ENCODE measurements around the gene VARS1.

Gene VARS1

GRCh38 chr6:31769684-31770371 is 25.7 kb downstream of the VARS1 start:
- peak; percentile 84 for DNase-seq

- no peak for DNase-seq
These were observed 26.9 kb downstream of the VARS1 start for GRCh38 chr6:31768363-31769257.

- DNase-seq: no peak
These were observed 28.4 kb downstream of the VARS1 start for GRCh38 chr6:31767096-31767645.

- no peak for DNase-seq
These were observed 29.4 kb downstream of the VARS1 start for GRCh38 chr6:31765910-31766794.

- DNase-seq: no peak
These were observed 30.0 kb downstream of the VARS1 start for GRCh38 chr6:31765559-31765909.

GRCh38 chr6:31764198-31764597 is 31.4 kb downstream of the VARS1 start:
- no peak for DNase-seq

- no peak for DNase-seq
These were observed 32.0 kb downstream of the VARS1 start for GRCh38 chr6:31763619-31763940.

GRCh38 chr6:31762878-31763618 is 32.5 kb downstream of the VARS1 start:
- no peak for DNase-seq

GRCh38 chr6:31762356-31762755 is 33.2 kb downstream of the VARS1 start, which contains the start of gene SAPCD1:
Gene SAPCD1 (plus strand): TSS chr6:31762656. CDS start chr6:31763055, 399 bp downstream.
- no peak for DNase-seq

- DNase-seq: no peak
These were observed 34.2 kb downstream of the VARS1 start for GRCh38 chr6:31761343-31761742.

- no peak for DNase-seq
These were observed 34.8 kb downstream of the VARS1 start for GRCh38 chr6:31760790-31761189.

- no peak for DNase-seq
These were observed 37.3 kb downstream of the VARS1 start for GRCh38 chr6:31758281-31758680.

- no peak for DNase-seq
These were observed 42.7 kb downstream of the VARS1 start for GRCh38 chr6:31752739-31753319.

- no peak for DNase-seq
These were observed 45.0 kb downstream of the VARS1 start for GRCh38 chr6:31750411-31751022.

GRCh38 chr6:31749301-31750036 is 46.1 kb downstream of the VARS1 start:
- no peak for DNase-seq
